DND-41 (cell line): ENCODE results near the gene FAM209A.

Experiments
- ATAC-seq: fragments of 200-7000 bp; cut with Tn5 transposase; 3 replicates; pipeline ENCODE4 v1.9.1; 2021; ENCODE audit warnings: low read depth; ENCODE audit not compliant: insufficient read depth
- DNase-seq: peaks from one replicate; pipeline ENCODE4 v3.0.0-alpha.2; 2020
- H2AFZ ChIP-seq: 2 replicates; pipeline ENCODE4 v1.6.0; 2012; ENCODE audit warnings: low read depth, low read length
- H3K27ac ChIP-seq: 2 replicates; pipeline ENCODE4 v1.5.1; 2012; ENCODE audit warnings: low read length, inconsistent platforms
- H3K27me3 ChIP-seq: fragments of 200-600 bp; sonication (generic); 2 replicates; pipeline ENCODE4 v1.6.0; 2012; ENCODE audit warnings: low read length, mild to moderate bottlenecking, inconsistent platforms; ENCODE audit not compliant: insufficient read depth, poor library complexity
- H3K36me3 ChIP-seq: 2 replicates; pipeline ENCODE4 v1.5.1; 2012; ENCODE audit warnings: low read length, inconsistent platforms; ENCODE audit not compliant: insufficient read depth
- H3K4me1 ChIP-seq: 2 replicates; pipeline ENCODE4 v1.5.1; 2012; ENCODE audit warnings: mild to moderate bottlenecking, low read length; ENCODE audit not compliant: insufficient read depth
- H3K4me2 ChIP-seq: 2 replicates; pipeline ENCODE4 v1.6.0; 2012; ENCODE audit warnings: mild to moderate bottlenecking, moderate library complexity, low read length, inconsistent platforms; ENCODE audit not compliant: insufficient read depth
- H3K4me3 ChIP-seq, 2 experiments: fragments of 200-600 bp in 1 of 2; shearing (Covaris generic) in 1 of 2; 2 replicates each; pipeline ENCODE4 v1.5.1; 2012 to 2016; ENCODE audit warnings: inconsistent platforms in 2 of 2, low read length in 2 of 2, mild to moderate bottlenecking in 2 of 2, low read depth in 1 of 2, moderate library complexity in 1 of 2
- H3K79me2 ChIP-seq: 2 replicates; pipeline ENCODE4 v1.6.0; 2012; ENCODE audit warnings: low read length, inconsistent platforms; ENCODE audit not compliant: insufficient read depth
- H3K9ac ChIP-seq: 2 replicates; pipeline ENCODE4 v1.6.0; 2012; ENCODE audit warnings: low read depth, mild to moderate bottlenecking, inconsistent platforms, low read length, moderate library complexity
- H3K9me3 ChIP-seq: 2 replicates; pipeline ENCODE4 v1.5.1; 2012; ENCODE audit warnings: low read length, moderate library complexity, mild to moderate bottlenecking, inconsistent platforms; ENCODE audit not compliant: insufficient read depth, severe bottlenecking
- H4K20me1 ChIP-seq: 2 replicates; pipeline ENCODE4 v1.6.0; 2012; ENCODE audit warnings: low read length; ENCODE audit not compliant: insufficient read depth
- EZH2 ChIP-seq: IDR thresholded peaks from 3 replicates; pipeline ENCODE4 v1.6.1; 2012; ENCODE audit warnings: borderline replicate concordance, low read depth, mild to moderate bottlenecking, moderate library complexity, low read length, inconsistent platforms; ENCODE audit not compliant: severe bottlenecking
- TF ChIP-seq, protein P1 (sequence below): IDR thresholded peaks from 2 replicates; pipeline ENCODE4 v1.5.1; 2012; ENCODE audit warnings: borderline replicate concordance, low read length, moderate library complexity, mild to moderate bottlenecking; ENCODE audit not compliant: poor library complexity, severe bottlenecking; ENCODE audit errors: extremely low read depth

Gene FAM209A

DNA sequence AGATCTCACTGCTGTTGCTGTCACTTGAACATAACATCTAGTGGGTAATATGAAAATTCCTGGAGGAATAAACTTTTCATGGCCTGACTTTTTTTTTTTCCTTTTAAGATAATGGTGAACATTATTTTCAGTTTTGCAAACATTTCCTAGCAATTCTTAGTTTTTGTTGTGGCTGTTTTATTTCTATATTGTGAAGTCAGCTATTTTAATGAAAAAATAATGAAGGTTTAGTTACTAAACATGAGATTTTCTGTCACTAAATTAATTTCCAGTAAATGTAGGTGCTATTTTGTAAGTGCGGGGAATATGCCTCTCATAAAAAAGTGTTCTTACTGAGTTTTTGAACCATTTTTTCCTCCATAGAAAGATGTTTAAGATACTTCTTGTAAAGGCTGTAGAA is 23.4 kb upstream of the FAM209A start:
- peaks cover 4% of the 10 kb centered on the region; the same call in 1 of the 2 replicates for H3K79me2 ChIP-seq
- H3K27me3 ChIP-seq, result no peaks in the 10 kb centered on the region
- TF ChIP-seq EZH2, result no peak
- TF ChIP-seq, protein P1, sequence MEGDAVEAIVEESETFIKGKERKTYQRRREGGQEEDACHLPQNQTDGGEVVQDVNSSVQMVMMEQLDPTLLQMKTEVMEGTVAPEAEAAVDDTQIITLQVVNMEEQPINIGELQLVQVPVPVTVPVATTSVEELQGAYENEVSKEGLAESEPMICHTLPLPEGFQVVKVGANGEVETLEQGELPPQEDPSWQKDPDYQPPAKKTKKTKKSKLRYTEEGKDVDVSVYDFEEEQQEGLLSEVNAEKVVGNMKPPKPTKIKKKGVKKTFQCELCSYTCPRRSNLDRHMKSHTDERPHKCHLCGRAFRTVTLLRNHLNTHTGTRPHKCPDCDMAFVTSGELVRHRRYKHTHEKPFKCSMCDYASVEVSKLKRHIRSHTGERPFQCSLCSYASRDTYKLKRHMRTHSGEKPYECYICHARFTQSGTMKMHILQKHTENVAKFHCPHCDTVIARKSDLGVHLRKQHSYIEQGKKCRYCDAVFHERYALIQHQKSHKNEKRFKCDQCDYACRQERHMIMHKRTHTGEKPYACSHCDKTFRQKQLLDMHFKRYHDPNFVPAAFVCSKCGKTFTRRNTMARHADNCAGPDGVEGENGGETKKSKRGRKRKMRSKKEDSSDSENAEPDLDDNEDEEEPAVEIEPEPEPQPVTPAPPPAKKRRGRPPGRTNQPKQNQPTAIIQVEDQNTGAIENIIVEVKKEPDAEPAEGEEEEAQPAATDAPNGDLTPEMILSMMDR, result no peak
- no peak overlapping the region for H2AFZ ChIP-seq
- DNase-seq (no peak), ATAC-seq (no peak)
- H3K9me3 ChIP-seq, result no peaks in the 10 kb centered on the region
- no peak overlapping the region for H3K4me3 ChIP-seq
- H3K27ac ChIP-seq, result no peak overlapping the region
- no peak overlapping the region for H3K4me2 ChIP-seq
- peaks cover 36% of the 10 kb centered on the region for H3K36me3 ChIP-seq
- peaks cover 15% of the 10 kb centered on the region for H4K20me1 ChIP-seq
- H3K9ac ChIP-seq, result no peak overlapping the region
- H3K4me1 ChIP-seq, result no peaks in the 10 kb centered on the region

GRCh38 chr20:56503916-56504315 is 20.6 kb upstream of the FAM209A start:
- no peaks in the 10 kb centered on the region for H3K27me3 ChIP-seq
- no peak overlapping the region for H2AFZ ChIP-seq
- H3K9me3 ChIP-seq, result no peaks in the 10 kb centered on the region
- no peak for ATAC-seq
- TF ChIP-seq EZH2, result no peak
- TF ChIP-seq, protein P1, result no peak
- H3K4me3 ChIP-seq, result no peak overlapping the region
- H4K20me1 ChIP-seq, result peaks cover 20% of the 10 kb centered on the region
- DNase-seq, result no peak
- no peak overlapping the region for H3K4me2 ChIP-seq
- H3K36me3 ChIP-seq, result peaks cover 19% of the 10 kb centered on the region; the same call in 1 of the 2 replicates
- H3K79me2 ChIP-seq, result peaks cover 6% of the 10 kb centered on the region; the same call in 1 of the 2 replicates
- H3K4me1 ChIP-seq, result no peaks in the 10 kb centered on the region
- no peak overlapping the region for H3K9ac ChIP-seq
- no peak overlapping the region for H3K27ac ChIP-seq

GRCh38 chr20:56504373-56505005 is 20.1 kb upstream of the FAM209A start:
- ATAC-seq (peak; percentile 70), DNase-seq (peak; percentile 18)
- Histone ChIP-seq H3K36me3 (peaks cover 19% of the 10 kb centered on the region; the same call in 1 of the 2 replicates), H3K4me1 (no peaks in the 10 kb centered on the region), H3K4me2 (no peak overlapping the region), H4K20me1 (peaks cover 20% of the 10 kb centered on the region), H3K9me3 (no peaks in the 10 kb centered on the region), H3K4me3 (no peak overlapping the region), H3K27me3 (no peaks in the 10 kb centered on the region), H3K27ac (no peak overlapping the region), H3K9ac (no peak overlapping the region), H2AFZ (no peak overlapping the region), H3K79me2 (peaks cover 6% of the 10 kb centered on the region; the same call in 1 of the 2 replicates)
- no peak for TF ChIP-seq EZH2
- TF ChIP-seq, protein P1, result peak; percentile 64

DNA sequence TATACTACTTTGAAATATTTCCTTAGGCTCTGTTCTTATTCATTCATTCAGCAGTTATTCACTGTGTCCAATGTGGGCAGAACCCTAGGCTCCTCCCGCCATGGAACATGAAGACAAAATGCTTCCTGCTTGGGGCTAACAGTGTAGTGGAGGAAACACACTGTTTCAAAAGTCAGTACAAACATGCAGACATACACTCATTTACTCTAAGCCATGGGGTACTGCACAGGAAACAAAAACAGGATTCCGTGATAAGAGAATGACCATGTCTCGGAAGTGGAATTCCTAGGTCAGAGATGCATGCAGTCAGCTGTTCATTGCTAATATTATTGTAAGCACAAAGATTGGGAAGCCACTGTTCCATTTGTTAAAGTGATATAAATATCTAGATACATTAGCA is 18.4 kb upstream of the FAM209A start:
- Histone ChIP-seq H3K4me2 (no peak overlapping the region), H3K4me3 (no peak overlapping the region), H3K27me3 (no peaks in the 10 kb centered on the region), H3K36me3 (peaks cover 19% of the 10 kb centered on the region; the same call in 1 of the 2 replicates), H3K9me3 (no peaks in the 10 kb centered on the region), H3K9ac (no peak overlapping the region), H4K20me1 (peaks cover 20% of the 10 kb centered on the region), H3K27ac (no peak overlapping the region), H3K4me1 (no peaks in the 10 kb centered on the region), H3K79me2 (peaks cover 6% of the 10 kb centered on the region; the same call in 1 of the 2 replicates), H2AFZ (no peak overlapping the region)
- no peak for DNase-seq
- ATAC-seq, result no peak
- TF ChIP-seq, protein P1, result no peak
- no peak for TF ChIP-seq EZH2
